ENCODE results near the gene IFNA7.
"Not testable (repeated sequence)": the region's sequence is repeated elsewhere in the genome, so short reads cannot be mapped to it uniquely, and the experiment has no call there.

The IFNA7 gene

DNA sequence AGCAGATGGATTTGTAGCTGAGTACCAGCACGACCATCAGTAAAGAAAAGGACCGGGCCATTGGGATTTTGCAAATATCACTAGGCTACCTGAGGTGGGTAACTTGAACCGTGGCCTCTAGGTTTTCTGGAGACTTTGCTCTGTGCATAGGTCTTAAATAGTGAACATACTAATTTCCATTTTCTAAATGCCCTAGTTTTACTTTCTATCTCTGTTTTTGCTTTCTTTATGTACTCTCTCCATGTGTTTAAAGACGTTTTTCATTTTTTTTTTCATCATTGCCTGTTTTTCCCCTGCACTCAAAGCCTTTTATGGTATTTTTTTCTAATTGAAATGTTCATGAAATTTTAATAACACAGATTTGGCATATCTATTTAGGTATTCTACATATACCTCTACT lies at the start of gene IFNA7:
TSS of gene IFNA7 (minus strand) at position 101 of the 400 bp plus-strand sequence. CDS start at position 61, 40 bp downstream.
- not testable (repeated sequence) for DNase-seq (ENCODE audit: low read depth, low spot score)

DNA sequence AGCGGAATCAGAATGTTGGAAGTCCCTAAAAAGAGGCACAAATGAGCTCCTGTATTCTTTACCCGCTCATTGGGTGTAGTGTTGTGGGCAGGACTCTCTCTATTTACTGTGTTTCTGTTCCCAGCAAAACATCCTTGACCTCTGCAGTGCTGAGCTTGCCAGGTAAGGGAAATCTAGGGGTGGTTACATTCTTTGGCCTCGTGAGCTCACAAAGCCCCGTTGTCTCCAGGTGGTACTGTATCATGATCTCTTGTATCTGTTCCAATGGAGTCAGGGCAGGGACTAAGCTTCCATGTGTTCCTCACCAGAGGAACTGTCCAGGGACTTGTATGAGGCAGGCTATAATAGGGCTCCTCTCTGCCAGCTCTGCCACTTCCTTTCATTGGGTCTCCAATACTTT lies 49.6 kb upstream of the IFNA7 start:
- DNase-seq (ENCODE audit: low read depth, low spot score) = no peak

- DNase-seq (ENCODE audit: low read depth, low spot score) = no peak
These were observed 49.2 kb upstream of the IFNA7 start for GRCh38 chr9:21251190-21251589.

DNA sequence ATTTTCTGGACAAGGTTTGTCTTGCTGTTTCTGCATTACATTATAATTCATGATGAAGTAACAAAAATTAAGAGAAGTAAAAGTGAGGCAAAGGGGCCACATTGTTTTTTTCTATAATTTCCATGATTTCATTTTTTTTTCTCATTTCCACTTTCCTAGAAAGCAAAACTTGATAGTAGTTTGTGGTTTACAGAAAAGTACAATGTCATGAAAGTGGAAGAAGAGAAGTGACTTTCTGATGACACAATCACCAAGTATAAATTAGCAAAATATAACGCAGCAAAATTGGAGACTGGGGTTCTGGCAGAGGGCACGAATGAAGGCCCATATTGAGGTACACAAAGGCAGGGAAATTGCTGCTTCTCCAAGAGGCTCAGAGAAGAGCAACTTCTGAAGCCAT lies 42.8 kb upstream of the IFNA7 start:
- no peak for DNase-seq (ENCODE audit: low read depth, low spot score)

- DNase-seq (ENCODE audit: low read depth, low spot score) = no peak
These were observed 37.9 kb upstream of the IFNA7 start, which contains the start of gene IFNA14 for GRCh38 chr9:21239911-21240310. Gene IFNA14, minus strand, starts transcription at chr9:21240005. Its CDS starts 70 bp downstream, at chr9:21239935.

DNA sequence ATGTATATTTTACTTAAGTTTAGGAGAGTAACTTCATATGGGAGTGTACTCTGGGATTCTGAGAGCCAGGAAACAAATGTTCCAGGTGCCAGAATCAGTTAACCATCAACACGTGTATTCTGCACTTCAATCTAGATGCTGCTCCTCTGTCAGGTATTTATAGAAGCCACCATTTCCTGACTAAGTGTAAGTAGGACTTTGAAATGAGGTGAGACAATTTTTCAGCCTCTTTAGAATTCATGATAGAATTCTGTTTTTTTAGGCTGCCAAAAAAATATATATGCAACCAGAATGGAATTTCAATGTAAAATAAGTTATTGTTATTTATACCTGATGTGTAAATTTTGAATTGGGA lies 34.3 kb upstream of the IFNA7 start:
- not testable (repeated sequence) for DNase-seq (ENCODE audit: low read depth, low spot score)

- DNase-seq (ENCODE audit: low read depth, low spot score) = not testable (repeated sequence)
These were observed 33.7 kb upstream of the IFNA7 start for GRCh38 chr9:21235468-21236359.

DNA sequence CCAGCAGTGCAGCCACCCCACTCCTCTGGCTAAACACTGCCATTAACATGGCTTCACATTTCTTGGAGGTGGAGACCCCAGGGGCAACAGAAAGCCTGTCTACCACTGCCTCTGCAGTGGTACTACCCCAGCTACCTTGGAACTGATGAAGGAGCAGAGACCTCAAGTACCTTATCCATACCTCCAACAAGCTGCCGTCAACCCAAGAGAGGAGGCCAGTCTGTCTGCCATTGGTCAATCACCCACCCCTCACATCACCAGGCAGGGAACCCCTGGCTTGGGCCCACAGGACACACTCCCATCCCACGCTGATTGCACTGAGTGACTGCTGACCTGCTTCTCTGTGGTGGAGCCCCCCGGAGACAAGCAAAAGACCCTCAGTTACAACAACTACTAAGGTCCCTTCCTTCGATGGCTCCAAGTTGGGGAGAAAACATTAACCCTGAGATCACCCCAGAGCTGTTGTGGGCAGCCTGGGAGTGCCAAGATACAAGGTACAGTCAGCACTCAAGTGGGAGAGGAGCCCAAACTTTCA lies 32.2 kb upstream of the IFNA7 start:
- no peak for DNase-seq (ENCODE audit: low read depth, low spot score)

GRCh38 chr9:21233258-21233657 lies 31.3 kb upstream of the IFNA7 start:
- no peak for DNase-seq (ENCODE audit: low read depth, low spot score)

DNA sequence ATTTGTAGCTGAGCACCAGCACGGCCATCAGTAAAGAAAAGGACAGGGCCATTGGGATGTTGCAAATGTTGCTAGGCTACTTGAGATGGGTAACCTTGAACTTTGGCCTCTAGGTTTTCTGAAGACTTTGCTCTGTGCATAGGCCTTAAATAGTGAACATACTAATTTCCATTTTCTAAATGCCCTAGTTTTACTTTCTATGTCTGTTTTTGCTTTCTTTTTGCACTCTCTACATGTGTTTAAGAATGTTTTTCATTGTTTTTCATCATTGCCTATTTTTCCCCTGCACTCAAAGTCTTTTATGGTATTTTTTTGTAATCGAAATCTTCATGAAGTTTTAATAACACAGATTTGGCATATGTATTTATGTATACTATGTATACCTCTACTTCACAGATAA lies 26.1 kb upstream of the IFNA7 start, which contains the start of gene IFNA17:
TSS of gene IFNA17 (minus strand) at position 101 of the 400 bp plus-strand sequence. CDS start at position 52, 49 bp downstream.
- DNase-seq (ENCODE audit: low read depth, low spot score) = no peak

DNA sequence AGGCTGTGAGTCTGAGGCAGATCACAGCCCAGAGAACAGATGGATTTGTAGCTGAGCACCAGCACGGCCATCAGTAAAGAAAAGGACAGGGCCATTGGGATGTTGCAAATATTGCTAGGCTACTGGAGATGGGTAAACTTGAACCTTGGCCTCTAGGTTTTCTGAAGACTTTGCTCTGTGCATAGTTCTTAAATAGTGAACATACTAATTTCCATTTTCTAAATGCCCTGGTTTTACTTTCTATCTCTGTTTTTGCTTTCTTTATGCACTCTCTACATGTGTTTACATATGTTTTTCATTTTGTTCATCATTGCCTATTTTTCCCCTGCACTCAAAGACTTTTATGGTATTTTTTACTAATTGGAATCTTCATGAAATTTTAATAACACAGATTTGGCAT lies 15.2 kb upstream of the IFNA7 start, which contains the start of gene IFNA16:
TSS of gene IFNA16 (minus strand) at position 101 of the 400 bp plus-strand sequence. CDS start at position 95, 6 bp downstream.
- DNase-seq (ENCODE audit: low read depth, low spot score) = not testable (repeated sequence)

DNA sequence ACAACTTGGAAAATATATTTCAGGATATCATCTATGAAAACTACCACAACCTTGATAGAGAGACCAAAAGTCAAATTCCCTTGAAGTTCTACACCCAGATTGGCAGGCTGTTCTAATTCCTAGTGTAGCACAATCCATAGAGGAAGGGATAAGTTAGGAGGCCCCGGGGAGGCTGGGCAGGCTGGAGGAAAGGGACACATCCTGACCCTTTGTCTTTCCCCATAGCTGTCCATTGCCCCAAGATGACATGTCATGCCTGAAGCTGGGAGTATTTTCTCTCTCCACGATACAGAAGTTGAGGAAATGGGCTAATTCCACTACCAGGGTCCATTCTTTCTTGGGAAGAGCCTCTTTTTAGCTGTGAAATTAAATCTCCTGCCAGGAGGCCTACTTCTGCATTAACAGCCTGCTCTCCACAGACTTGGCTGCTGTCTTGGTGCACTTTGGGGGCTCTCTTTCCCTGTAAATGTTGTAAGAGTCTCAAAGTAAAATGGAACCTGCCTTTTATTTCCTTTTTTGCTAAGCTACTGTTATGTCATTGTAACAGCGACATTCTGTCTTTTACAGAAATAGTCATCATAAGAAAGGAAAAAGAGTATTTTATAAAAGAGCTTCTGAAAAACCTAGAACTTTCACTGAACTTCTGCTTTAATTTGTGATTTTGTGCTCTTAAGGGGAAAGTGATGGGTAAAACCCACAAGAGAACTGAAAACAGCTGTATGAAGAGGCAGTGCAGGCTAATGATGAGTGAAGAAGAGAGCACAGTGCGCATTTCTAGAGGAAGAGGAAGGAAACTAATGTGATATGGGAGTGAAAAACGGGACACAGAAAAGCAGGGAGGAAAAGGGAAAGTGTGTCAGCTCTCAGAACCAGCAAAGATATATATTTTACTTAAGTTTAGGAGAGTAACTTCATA lies 11.7 kb upstream of the IFNA7 start:
- DNase-seq (ENCODE audit: low read depth, low spot score) = not testable (repeated sequence)

DNA sequence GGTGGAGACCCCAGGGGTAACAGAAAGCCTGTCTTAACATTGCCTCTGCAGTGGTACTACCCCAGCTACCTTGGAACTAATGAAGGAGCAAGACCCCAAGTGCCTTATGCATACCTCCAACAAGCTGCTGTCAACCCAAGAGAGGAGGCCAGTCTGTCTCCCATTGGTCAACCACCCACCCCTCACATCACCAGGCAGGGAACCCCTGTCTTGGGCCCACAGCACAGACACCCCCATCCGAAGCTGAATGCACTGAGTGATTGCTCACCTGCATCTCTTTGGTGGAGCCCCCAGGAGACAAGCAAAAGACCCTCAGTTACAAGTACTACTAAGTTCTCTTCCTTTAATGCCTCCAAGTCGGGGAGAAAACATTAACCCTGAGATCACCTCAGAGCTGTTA lies 10.2 kb upstream of the IFNA7 start:
- not testable (repeated sequence) for DNase-seq (ENCODE audit: low read depth, low spot score)

DNA sequence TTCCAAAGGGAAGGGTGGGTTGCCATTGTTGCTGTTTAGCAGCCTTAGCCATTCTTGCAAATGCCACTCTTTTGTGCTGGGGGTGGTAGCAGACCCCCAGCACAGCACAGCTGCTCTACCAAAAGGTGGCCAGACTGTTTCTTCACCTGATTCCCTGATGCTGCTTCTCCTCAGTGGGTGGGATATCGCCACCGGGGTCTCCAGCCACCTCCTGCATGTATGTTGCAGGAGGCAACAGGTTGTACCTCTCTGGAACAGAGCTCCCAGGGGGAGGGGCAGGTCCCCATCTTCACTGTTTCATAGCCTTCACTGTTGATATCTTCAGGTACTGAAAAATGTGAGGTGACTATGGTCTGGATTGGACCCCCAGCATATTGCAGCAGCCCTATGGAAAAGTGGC lies 8.8 kb upstream of the IFNA7 start:
- not testable (repeated sequence) for DNase-seq (ENCODE audit: low read depth, low spot score)

- DNase-seq (ENCODE audit: low read depth, low spot score) = no peak
These were observed 8.3 kb upstream of the IFNA7 start for GRCh38 chr9:21210311-21210710.

- DNase-seq (ENCODE audit: low read depth, low spot score) = not testable (repeated sequence)
These were observed 5.0 kb upstream of the IFNA7 start, which contains the start of gene IFNA10 for GRCh38 chr9:21207043-21207442. Gene IFNA10, minus strand, starts transcription at chr9:21207143. Its CDS starts 46 bp downstream, at chr9:21207097.

DNA sequence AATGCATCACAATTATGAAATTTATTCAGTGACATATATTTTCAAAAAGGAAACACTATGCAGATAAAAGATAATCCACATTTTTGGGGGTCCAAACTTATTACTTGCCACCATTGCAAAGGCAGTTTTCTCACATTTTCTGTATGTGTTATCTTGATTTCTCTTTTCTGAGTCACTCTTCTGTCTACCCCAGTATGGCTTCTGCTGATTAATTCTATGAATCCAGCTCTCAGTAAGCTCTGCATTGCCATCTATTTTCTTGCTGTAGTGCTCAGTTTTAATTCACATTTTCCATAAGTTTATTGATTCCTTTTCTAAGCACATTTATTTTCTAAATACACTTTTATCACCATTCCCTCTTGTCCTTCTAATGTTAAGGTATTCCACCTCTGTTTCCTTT lies 3.2 kb upstream of the IFNA7 start:
- no peak for DNase-seq (ENCODE audit: low read depth, low spot score)

- DNase-seq (ENCODE audit: low read depth, low spot score) = not testable (repeated sequence)
These were observed 6.9 kb downstream of the IFNA7 start for GRCh38 chr9:21194867-21195776.

- DNase-seq (ENCODE audit: low read depth, low spot score) = not testable (repeated sequence)
These were observed 14.5 kb downstream of the IFNA7 start, which contains the start of gene IFNA4 for GRCh38 chr9:21187487-21187886. Gene IFNA4, minus strand, starts transcription at chr9:21187587. Its CDS starts 56 bp downstream, at chr9:21187531.

All from activated naive CD8-positive, alpha-beta T cell treated with anti-CD3 and anti-CD28 coated beads, Interleukin-2, amount 50 U/mL, for 16 hours (primary cell).